ENCODE data around the gene ATRNL1. TPM values are rescaled to one million over a fixed set of nuclear protein-coding genes. Genes with fewer than 3 reads are reported as not detected.

The ATRNL1 gene
- total and polyA plus RNA-seq, 2 donors from 2014 or later = 2.4 to 7.1 TPM

DNA sequence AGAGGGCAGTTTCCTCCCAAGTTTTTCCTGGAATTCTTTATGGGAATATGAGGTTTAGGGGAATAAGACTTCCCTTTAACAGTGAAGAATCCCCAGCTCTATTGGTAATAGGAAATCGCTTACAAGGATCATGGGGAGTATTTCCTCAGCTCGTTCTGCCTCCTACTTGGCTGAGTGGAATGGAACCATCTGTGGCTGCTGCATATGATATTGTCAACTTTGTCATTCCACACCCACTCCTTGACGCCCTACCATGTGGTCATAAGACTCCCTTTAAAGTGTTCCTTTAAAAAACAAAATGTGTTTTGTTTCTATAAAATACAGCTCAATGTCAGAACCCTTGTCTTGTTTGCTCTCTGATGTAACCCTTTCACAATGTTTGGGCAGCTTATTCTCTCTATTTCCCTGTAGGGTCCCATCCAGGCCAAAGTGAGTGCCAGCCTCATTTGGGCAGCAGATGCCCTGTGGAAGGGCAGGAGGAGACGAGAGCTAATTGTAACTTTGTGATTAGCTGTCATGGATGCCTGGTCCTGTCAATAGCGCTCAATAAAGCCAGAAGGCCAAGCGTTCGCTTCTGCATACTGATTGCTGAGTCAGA is 33.8 kb upstream of the ATRNL1 start:
- no peaks in the 10 kb centered on the region for H3K4me1 ChIP-seq (ENCODE audit: control insufficient read depth in 2 of 3, insufficient read depth in 2 of 3, low read depth in 1 of 3, low read length in 3 of 3)
- H3K27ac ChIP-seq (ENCODE audit: low read depth in 2 of 2, low read length in 2 of 2) = no peak overlapping the region
- intact Hi-C loops (cut with DNase I) = no loop called here
- no peaks in the 10 kb centered on the region for H3K9me3 ChIP-seq (ENCODE audit: control insufficient read depth in 2 of 3, insufficient read depth in 1 of 3, low read length in 3 of 3)
- DNase-seq (no peak), FAIRE-seq (no peak)
- no peaks in the 10 kb centered on the region for H3K27me3 ChIP-seq (ENCODE audit: control insufficient read depth, insufficient read depth, low read length)
- no peak overlapping the region for H3K9ac ChIP-seq (ENCODE audit: low read length in 3 of 3)
- H3K4me3 ChIP-seq (ENCODE audit: low read length in 3 of 3) = no peak overlapping the region
- no peaks in the 10 kb centered on the region for H3K36me3 ChIP-seq (ENCODE audit: control insufficient read depth in 2 of 3, insufficient read depth in 3 of 3, low read length in 3 of 3)
- TF ChIP-seq, protein P1, sequence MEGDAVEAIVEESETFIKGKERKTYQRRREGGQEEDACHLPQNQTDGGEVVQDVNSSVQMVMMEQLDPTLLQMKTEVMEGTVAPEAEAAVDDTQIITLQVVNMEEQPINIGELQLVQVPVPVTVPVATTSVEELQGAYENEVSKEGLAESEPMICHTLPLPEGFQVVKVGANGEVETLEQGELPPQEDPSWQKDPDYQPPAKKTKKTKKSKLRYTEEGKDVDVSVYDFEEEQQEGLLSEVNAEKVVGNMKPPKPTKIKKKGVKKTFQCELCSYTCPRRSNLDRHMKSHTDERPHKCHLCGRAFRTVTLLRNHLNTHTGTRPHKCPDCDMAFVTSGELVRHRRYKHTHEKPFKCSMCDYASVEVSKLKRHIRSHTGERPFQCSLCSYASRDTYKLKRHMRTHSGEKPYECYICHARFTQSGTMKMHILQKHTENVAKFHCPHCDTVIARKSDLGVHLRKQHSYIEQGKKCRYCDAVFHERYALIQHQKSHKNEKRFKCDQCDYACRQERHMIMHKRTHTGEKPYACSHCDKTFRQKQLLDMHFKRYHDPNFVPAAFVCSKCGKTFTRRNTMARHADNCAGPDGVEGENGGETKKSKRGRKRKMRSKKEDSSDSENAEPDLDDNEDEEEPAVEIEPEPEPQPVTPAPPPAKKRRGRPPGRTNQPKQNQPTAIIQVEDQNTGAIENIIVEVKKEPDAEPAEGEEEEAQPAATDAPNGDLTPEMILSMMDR (IDR thresholded peaks at IDR 0.05; ENCODE audit: borderline replicate concordance, extremely low read depth, insufficient read depth) = no peak

DNA sequence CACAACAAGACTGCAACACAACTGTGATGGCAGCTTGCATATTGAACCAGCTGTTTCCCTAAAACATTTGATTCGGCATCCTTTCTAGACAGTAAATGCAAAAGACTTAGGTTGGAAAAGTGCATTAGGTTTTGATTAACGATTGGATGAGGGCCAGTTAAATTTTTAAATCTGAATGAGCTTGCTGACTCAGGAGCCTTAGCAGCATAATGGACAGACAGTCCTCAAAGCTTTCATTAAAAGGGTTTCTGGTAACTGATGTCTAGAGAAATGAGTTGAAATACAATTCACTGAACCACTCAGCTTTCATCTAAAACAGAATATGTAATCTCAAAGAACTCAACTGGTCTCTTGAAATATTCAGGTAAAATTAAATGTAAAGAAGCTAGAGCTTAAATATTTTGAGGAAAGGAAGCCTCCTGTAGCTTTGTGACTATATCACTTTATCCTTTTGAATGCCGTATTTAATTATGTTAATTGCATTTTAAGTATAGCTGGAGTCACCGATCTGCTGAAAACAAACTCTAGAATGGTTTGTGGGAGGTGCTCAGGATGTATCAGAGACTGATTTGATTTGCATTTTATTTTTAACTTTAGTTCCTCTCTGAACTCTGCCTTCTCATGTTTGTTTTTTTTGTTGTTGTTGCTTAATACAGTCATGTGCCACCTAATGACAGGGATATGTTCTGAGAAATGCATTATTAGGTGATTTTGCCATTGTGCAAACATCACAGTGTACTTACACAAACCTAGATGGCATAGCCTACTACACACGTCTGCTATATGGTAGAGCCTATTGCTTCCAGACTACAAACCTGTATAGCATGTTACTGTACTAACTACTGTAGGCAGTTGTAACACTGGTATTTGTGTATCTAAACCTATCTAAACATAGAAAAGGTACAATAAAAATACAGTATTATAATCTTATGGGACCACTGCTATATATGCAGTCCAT is 29.2 kb upstream of the ATRNL1 start:
- Histone ChIP-seq H3K9me3 (ENCODE audit: control insufficient read depth in 2 of 3, insufficient read depth in 1 of 3, low read length in 3 of 3) (no peaks in the 10 kb centered on the region), H3K27ac (ENCODE audit: low read depth in 2 of 2, low read length in 2 of 2) (no peak overlapping the region), H3K36me3 (ENCODE audit: control insufficient read depth in 2 of 3, insufficient read depth in 3 of 3, low read length in 3 of 3) (no peaks in the 10 kb centered on the region), H3K4me1 (ENCODE audit: control insufficient read depth in 2 of 3, insufficient read depth in 2 of 3, low read depth in 1 of 3, low read length in 3 of 3) (no peaks in the 10 kb centered on the region), H3K27me3 (ENCODE audit: control insufficient read depth, insufficient read depth, low read length) (no peaks in the 10 kb centered on the region), H3K9ac (ENCODE audit: low read length in 3 of 3) (no peak overlapping the region), H3K4me3 (ENCODE audit: low read length in 3 of 3) (no peak overlapping the region)
- TF ChIP-seq, protein P1 (IDR thresholded peaks at IDR 0.05; ENCODE audit: borderline replicate concordance, extremely low read depth, insufficient read depth) = no peak
- FAIRE-seq = no peak
- intact Hi-C loops (cut with DNase I) = no loop called here
- no peak for DNase-seq

DNA sequence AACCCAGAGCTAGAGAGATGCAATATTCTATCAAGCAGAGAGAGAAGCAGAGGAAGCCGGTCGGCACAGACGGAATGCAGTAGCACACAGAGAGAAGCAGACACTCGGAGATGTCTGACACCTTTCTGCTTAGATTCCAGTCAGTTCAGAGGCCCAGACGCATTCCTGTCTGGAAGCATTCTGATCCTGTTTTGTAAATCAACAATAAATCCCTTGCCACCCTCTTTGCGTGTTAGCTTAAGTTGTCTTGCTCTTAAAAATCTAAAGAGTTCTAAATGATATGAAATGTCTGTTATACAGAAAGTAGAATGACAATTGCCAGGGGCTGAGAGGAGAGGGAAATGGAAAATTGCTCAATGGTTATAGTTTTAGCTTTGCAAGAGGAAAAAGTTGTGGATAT is 27.4 kb upstream of the ATRNL1 start:
- Histone ChIP-seq H3K36me3 (ENCODE audit: control insufficient read depth in 2 of 3, insufficient read depth in 3 of 3, low read length in 3 of 3) (no peaks in the 10 kb centered on the region), H3K4me3 (ENCODE audit: low read length in 3 of 3) (no peak overlapping the region), H3K27ac (ENCODE audit: low read depth in 2 of 2, low read length in 2 of 2) (no peak overlapping the region), H3K9me3 (ENCODE audit: control insufficient read depth in 2 of 3, insufficient read depth in 1 of 3, low read length in 3 of 3) (no peaks in the 10 kb centered on the region), H3K9ac (ENCODE audit: low read length in 3 of 3) (no peak overlapping the region), H3K27me3 (ENCODE audit: control insufficient read depth, insufficient read depth, low read length) (no peaks in the 10 kb centered on the region), H3K4me1 (ENCODE audit: control insufficient read depth in 2 of 3, insufficient read depth in 2 of 3, low read depth in 1 of 3, low read length in 3 of 3) (no peaks in the 10 kb centered on the region)
- FAIRE-seq (no peak), DNase-seq (no peak)
- intact Hi-C loops (cut with DNase I) = no loop called here
- TF ChIP-seq, protein P1 (IDR thresholded peaks at IDR 0.05; ENCODE audit: borderline replicate concordance, extremely low read depth, insufficient read depth) = no peak

Data from kidney (tissue), 14 donors.